CD14-positive monocyte (primary cell): Measurements from ENCODE around the gene SMAD6. TPM values are rescaled to one million over a fixed set of nuclear protein-coding genes. Genes with fewer than 3 reads are reported as not detected.

ENCODE experiments used
- DNase-seq, 3 donors: peaks; one replicate each; pipeline ENCODE4 v3.0.0-alpha.2; 2011 to 2022
- H2AFZ ChIP-seq: 2 replicates; pipeline ENCODE4 v1.6.0; 2012; ENCODE audit warnings: mild to moderate bottlenecking, low read depth, low read length, inconsistent platforms; ENCODE audit not compliant: insufficient read depth, poor library complexity, severe bottlenecking
- H3K27ac ChIP-seq, 2 donors: 1 replicate in 1 of 2; 2 replicates in 1 of 2; pipeline ENCODE4 v1.5.1; 2012 to 2013; ENCODE audit warnings: low read length in 2 of 2, control low read depth in 1 of 2, inconsistent platforms in 1 of 2, low read depth in 1 of 2, mild to moderate bottlenecking in 1 of 2
- H3K27me3 ChIP-seq, 2 donors: one replicate each; pipeline versions ENCODE4 v1.6.0 to v1.6.1; 2011 to 2013; ENCODE audit warnings: low read length in 2 of 2; ENCODE audit not compliant: control insufficient read depth in 2 of 2, insufficient read depth in 2 of 2
- H3K36me3 ChIP-seq, 2 donors: replicated peaks in 1 of 2; 1 replicate in 1 of 2; 2 replicates in 1 of 2; pipeline versions ENCODE4 v1.5.1 to v1.6.1; 2012 to 2013; ENCODE audit warnings: low read length in 2 of 2, control low read depth in 1 of 2, inconsistent platforms in 1 of 2, mild to moderate bottlenecking in 1 of 2; ENCODE audit not compliant: insufficient read depth in 2 of 2, control insufficient read depth in 1 of 2
- H3K4me1 ChIP-seq, 2 donors: 1 replicate in 1 of 2; 2 replicates in 1 of 2; pipeline versions ENCODE4 v1.5.1 to v1.6.1; 2012 to 2013; ENCODE audit warnings: low read length in 2 of 2, control low read depth in 1 of 2, inconsistent platforms in 1 of 2, mild to moderate bottlenecking in 1 of 2, moderate library complexity in 1 of 2; ENCODE audit not compliant: insufficient read depth in 2 of 2, control insufficient read depth in 1 of 2
- H3K4me2 ChIP-seq: replicated peaks from 2 replicates; pipeline ENCODE3; 2012; ENCODE audit warnings: low read length, moderate library complexity, mild to moderate bottlenecking; ENCODE audit not compliant: poor library complexity, severe bottlenecking; ENCODE audit errors: extremely low read depth
- H3K4me3 ChIP-seq, 3 experiments: fragments of 200-600 bp in 1 of 3; sonication (generic) in 1 of 3; replicated peaks in 1 of 3; 1 replicate in 2 of 3; 2 replicates in 1 of 3; pipeline ENCODE4 v1.5.1; 2011 to 2013; ENCODE audit warnings: low read length in 3 of 3, mild to moderate bottlenecking in 3 of 3, control low read depth in 2 of 3, low read depth in 2 of 3, inconsistent platforms in 1 of 3, moderate library complexity in 1 of 3
- H3K79me2 ChIP-seq: 2 replicates; pipeline ENCODE4 v1.6.0; 2012; ENCODE audit warnings: mild to moderate bottlenecking, control low read depth, inconsistent platforms, low read length, moderate library complexity; ENCODE audit not compliant: insufficient read depth
- H3K9ac ChIP-seq: 2 replicates; pipeline ENCODE4 v1.6.0; 2017; ENCODE audit warnings: low read length, mild to moderate bottlenecking; ENCODE audit not compliant: insufficient read depth, poor library complexity, severe bottlenecking
- H3K9me3 ChIP-seq, 2 donors: replicated peaks in 1 of 2; 1 replicate in 1 of 2; 2 replicates in 1 of 2; pipeline versions ENCODE4 v1.5.1 to v1.6.1; 2012 to 2013; ENCODE audit warnings: low read length in 2 of 2, control low read depth in 1 of 2; ENCODE audit not compliant: control insufficient read depth in 1 of 2, insufficient read depth in 1 of 2
- H4K20me1 ChIP-seq: 2 replicates; pipeline ENCODE4 v1.6.0; 2012; ENCODE audit warnings: mild to moderate bottlenecking, low read length, control low read depth, moderate library complexity; ENCODE audit not compliant: insufficient read depth
- H3K27ac Mint-ChIP-seq, 7 donors: one replicate each; pipeline ENCODE4 v1.8.0; 2020; ENCODE audit warnings: mild to moderate bottlenecking in 7 of 7, mixed read lengths in 7 of 7, moderate library complexity in 6 of 7, inconsistent platforms in 2 of 7
- H3K27me3 Mint-ChIP-seq, 3 donors: one replicate each; pipeline ENCODE4 v1.8.0; 2021 to 2022; ENCODE audit warnings: low read depth in 3 of 3, mild to moderate bottlenecking in 3 of 3, mixed read lengths in 3 of 3, moderate library complexity in 3 of 3, inconsistent platforms in 1 of 3
- H3K36me3 Mint-ChIP-seq, 2 donors: one replicate each; pipeline ENCODE4 v1.8.0; 2020; ENCODE audit warnings: mixed read lengths in 2 of 2, inconsistent platforms in 1 of 2, mild to moderate bottlenecking in 1 of 2
- H3K4me1 Mint-ChIP-seq: one replicate; pipeline ENCODE4 v1.8.0; 2020; ENCODE audit warnings: mild to moderate bottlenecking, mixed read lengths
- H3K4me3 Mint-ChIP-seq, 2 donors: one replicate each; pipeline ENCODE4 v1.8.0; 2020; ENCODE audit warnings: mild to moderate bottlenecking in 2 of 2, mixed read lengths in 2 of 2, moderate library complexity in 1 of 2
- H3K9me3 Mint-ChIP-seq, 7 donors: one replicate each; pipeline ENCODE4 v1.8.0; 2020 to 2022; ENCODE audit warnings: mixed read lengths in 7 of 7, mild to moderate bottlenecking in 6 of 7, moderate library complexity in 6 of 7, inconsistent platforms in 2 of 7
- WGBS: methylation state at CpG from one replicate; pipeline ENCODE4 v1.1.5; 2013; ENCODE audit warnings: missing lambda C conversion rate; ENCODE audit not compliant: insufficient coverage; 5-methylcytosine and 5-hydroxymethylcytosine counted together
- intact Hi-C, 2 donors: fragments of 100-400 bp; cut with micrococcal nuclease; formaldehyde crosslinking; loops; one replicate each; pipeline versions ENCODE4 v1.15.0 to v1.15.1; 2023
- polyA plus RNA-seq, 3 donors: library from polyadenylated mRNA; depleted of rRNA in 1 of 3; unstranded in 2 of 3; stranded (reverse) in 1 of 3; fragments of 300-500 nt in 2 of 3; fragments of >200 nt in 1 of 3; fragmentation: Illumina TruSeq in 2 of 3; gene quantifications; 1 replicate in 2 of 3; 2 replicates in 1 of 3; pipeline ENCODE4 v1.2.3, GENCODE V29; 2012 to 2021
- TF ChIP-seq, protein P1 (sequence below): fragments of 200-600 bp; IDR thresholded peaks from one replicate; pipeline ENCODE4 v1.8.0; 2022; ENCODE audit warnings: antibody characterized with exemption, mild to moderate bottlenecking

SMAD6 gene
- polyA plus RNA-seq, 3 donors: 0.31 TPM; not detected in 2

DNA sequence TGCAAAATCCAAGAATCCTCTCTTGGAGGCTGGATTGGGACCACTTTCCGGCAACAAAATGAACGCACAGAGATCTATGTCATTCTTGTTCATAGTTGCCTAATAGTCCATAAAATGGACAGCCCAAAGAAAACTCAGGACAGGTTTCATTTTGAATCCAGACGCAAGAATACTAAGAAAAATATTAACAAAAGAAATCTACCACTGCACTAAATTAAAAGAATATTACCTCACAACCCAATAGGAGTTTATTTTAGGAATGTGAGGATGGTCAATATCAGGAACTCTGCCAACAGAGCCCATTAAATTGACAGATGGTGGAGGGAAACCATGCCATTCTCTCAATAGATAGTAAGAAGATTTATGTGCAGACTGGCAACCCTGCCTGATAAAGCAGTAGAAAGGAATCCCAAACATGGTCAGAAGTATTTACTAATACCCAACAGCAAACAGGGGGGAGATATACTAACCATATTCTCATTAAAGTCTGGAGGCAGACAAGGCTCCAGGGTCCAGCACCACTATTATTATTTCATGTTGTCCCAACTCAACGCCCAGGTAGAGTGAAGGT is 127.6 kb downstream of the SMAD6 start:
- no peaks in the 10 kb centered on the region for H3K79me2 ChIP-seq
- intact Hi-C loops: loop anchor here in 1 of 2 donors (10.0 kb wide), 1 partner anchor 125 kb away; the partner anchor contains the start of gene SMAD6
- peaks cover 0 to 2% of the 10 kb centered on the region in 2 donors for H3K36me3 Mint-ChIP-seq
- no peak overlapping the region for H3K9ac ChIP-seq
- no peak for DNase-seq
- H3K27ac Mint-ChIP-seq: no peak overlapping the region
- H3K9me3 Mint-ChIP-seq: no peaks in the 10 kb centered on the region
- H3K4me1 Mint-ChIP-seq: peaks cover 46% of the 10 kb centered on the region
- no peaks in the 10 kb centered on the region for H3K36me3 ChIP-seq
- no peaks in the 10 kb centered on the region for H3K27me3 Mint-ChIP-seq
- H3K4me1 ChIP-seq: peaks cover 40 to 47% of the 10 kb centered on the region in 2 donors
- TF ChIP-seq, protein P1, sequence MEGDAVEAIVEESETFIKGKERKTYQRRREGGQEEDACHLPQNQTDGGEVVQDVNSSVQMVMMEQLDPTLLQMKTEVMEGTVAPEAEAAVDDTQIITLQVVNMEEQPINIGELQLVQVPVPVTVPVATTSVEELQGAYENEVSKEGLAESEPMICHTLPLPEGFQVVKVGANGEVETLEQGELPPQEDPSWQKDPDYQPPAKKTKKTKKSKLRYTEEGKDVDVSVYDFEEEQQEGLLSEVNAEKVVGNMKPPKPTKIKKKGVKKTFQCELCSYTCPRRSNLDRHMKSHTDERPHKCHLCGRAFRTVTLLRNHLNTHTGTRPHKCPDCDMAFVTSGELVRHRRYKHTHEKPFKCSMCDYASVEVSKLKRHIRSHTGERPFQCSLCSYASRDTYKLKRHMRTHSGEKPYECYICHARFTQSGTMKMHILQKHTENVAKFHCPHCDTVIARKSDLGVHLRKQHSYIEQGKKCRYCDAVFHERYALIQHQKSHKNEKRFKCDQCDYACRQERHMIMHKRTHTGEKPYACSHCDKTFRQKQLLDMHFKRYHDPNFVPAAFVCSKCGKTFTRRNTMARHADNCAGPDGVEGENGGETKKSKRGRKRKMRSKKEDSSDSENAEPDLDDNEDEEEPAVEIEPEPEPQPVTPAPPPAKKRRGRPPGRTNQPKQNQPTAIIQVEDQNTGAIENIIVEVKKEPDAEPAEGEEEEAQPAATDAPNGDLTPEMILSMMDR: no peak
- no peak overlapping the region for H3K4me3 Mint-ChIP-seq
- H3K27me3 ChIP-seq: no peaks in the 10 kb centered on the region
- no peak overlapping the region for H3K4me3 ChIP-seq
- H4K20me1 ChIP-seq: no peaks in the 10 kb centered on the region
- no peak overlapping the region for H3K4me2 ChIP-seq
- no peak overlapping the region for H3K27ac ChIP-seq
- no CpG with 5 or more reads among the region's 4 CpGs for WGBS
- H3K9me3 ChIP-seq: no peaks in the 10 kb centered on the region
- no peak overlapping the region for H2AFZ ChIP-seq

DNA sequence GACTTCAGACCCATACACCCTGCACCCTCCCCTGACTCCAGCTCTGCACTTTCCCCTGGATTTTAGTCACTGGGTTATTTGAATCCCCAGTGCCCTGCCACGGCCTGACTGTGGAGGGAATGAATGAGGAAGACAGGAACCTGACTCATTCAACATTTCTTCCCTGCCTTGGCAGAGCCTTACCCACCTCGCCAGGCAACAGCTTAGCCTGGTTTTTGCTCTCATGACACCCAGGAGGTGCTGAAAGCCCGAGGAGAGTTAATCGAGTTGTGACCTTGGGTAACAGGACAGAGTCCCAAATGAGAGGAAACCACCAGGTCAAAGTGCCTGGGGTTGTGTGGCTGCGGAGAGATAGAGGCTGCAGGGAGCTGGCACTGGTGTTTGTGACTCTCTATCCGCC is 128.3 kb downstream of the SMAD6 start:
- Histone ChIP-seq H3K9me3 (peaks cover 0 to under 1% of the 10 kb centered on the region in 2 donors), H3K27ac (no peak overlapping the region), H3K4me3 (no peak overlapping the region), H2AFZ (no peak overlapping the region), H4K20me1 (no peaks in the 10 kb centered on the region), H3K79me2 (no peaks in the 10 kb centered on the region), H3K27me3 (no peaks in the 10 kb centered on the region), H3K36me3 (no peaks in the 10 kb centered on the region), H3K4me1 (peaks cover 47 to 54% of the 10 kb centered on the region in 2 donors), H3K4me2 (no peak overlapping the region), H3K9ac (no peak overlapping the region)
- Mint-ChIP-seq H3K27me3 (no peaks in the 10 kb centered on the region), H3K27ac (peak overlapping the region in 4 of 7 donors; percentile 15 to 61 (median 46)), H3K4me3 (no peak overlapping the region), H3K4me1 (peaks cover 50% of the 10 kb centered on the region), H3K9me3 (peaks cover 0 to 1% (median under 1%) of the 10 kb centered on the region in 7 donors), H3K36me3 (peaks cover 0 to 2% of the 10 kb centered on the region in 2 donors)
- TF ChIP-seq, protein P1: no peak
- WGBS: 21% methylated on average over 2 of the region's 6 CpGs
- intact Hi-C loops: loop anchor here in 1 of 2 donors (10.0 kb wide), 1 partner anchor 126 kb away; the partner anchor contains the start of gene SMAD6
- DNase-seq: peak; percentile 42 to 71 (median 42)
